Measurements from ENCODE around the gene PTPRB.
A peak's percentile ranks its signal among the peaks of the same experiment; 100 is the strongest.

The PTPRB gene

DNA sequence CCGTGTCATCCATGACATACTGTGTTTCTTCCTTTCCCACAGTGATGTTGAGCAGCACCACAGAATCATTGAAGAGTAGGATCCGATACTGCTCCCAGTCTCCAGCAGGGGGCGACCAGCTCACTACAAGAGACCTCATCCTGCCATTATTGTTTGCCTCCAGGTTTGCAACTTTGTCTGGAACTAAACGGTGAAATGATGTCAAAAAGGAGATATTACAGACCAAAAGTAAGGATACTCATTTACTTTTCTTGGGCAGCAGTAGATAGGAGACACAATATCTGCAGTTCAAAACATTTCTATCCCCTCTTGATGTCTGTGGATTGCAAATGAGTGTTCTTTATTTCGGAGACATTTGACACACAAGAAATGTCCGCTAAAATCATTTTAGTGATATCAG is 47.2 kb downstream of the PTPRB start:
- DNase-seq, result peak; percentile 73

DNA sequence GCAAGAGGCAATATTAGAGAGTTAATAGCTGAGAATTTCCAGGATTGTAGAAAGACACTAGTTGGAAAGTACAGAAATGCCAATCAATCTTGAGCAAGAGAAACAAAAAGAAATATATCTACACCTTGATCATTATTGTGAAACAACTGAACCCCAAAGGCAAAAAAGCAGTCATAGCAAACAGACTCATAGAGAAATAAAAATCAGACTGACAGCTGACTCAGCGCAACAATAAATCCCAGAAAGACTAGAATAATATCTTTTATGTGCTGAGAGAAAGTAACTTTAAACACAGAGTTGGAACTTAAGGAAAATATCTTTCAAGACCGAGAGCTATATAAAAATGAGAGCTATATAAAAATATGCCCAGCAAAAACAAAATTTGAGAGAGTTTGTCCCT is 52.9 kb downstream of the PTPRB start:
- DNase-seq, result no peak

DNA sequence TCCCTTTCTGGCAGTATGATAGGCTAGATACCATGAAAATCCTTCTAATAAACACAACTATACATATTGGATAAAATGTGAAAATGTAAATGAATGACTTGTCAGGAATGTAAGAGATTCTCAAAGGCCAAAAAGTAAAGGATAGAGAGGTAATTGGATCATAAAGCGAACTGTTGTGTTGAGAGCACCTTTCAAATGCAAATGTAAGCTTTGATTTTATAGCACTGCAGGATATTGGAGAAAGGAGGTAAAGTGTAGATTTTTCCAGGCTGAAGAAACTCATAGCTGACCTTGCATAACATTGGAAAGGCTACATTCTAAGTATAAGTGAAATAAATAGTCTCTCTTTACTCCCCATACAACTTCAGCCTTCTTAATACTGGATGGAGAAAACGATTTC is 54.0 kb downstream of the PTPRB start:
- no peak for DNase-seq

DNA sequence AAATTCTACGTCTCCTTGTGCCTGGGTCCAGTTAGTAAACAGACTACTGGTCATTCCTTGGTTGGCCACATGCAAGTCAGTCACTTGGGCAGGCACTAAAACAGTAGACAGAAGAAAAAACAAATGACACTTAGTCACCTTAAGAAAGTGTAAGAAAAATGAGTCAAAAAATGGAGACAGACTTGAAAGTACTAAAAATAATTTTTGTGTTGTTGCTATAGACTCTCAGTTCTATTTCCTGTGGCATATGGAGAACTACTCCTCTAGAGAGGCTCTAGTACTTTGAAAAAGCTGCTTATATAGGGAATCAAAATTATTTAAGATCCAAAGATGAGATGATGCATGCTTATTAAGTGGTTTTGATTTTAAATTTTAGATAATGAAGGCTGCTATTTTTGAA is 56.0 kb downstream of the PTPRB start:
- no peak for DNase-seq

DNA sequence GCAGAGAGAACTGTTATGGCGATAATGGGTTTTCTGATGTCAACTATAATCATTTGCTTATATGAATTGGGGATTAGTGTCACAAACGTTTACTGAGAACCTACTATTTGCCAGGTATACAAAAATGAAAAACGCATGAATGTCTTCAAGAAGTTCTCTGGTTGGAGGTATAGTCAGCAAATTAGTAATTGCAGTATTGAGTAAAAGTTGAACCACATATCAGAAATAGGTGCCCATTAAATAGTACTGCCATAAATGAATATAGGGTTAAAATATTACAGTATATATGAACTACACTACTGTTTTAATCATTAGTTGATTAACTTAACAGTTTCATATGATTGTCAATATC is 60.0 kb downstream of the PTPRB start:
- no peak for DNase-seq

DNA sequence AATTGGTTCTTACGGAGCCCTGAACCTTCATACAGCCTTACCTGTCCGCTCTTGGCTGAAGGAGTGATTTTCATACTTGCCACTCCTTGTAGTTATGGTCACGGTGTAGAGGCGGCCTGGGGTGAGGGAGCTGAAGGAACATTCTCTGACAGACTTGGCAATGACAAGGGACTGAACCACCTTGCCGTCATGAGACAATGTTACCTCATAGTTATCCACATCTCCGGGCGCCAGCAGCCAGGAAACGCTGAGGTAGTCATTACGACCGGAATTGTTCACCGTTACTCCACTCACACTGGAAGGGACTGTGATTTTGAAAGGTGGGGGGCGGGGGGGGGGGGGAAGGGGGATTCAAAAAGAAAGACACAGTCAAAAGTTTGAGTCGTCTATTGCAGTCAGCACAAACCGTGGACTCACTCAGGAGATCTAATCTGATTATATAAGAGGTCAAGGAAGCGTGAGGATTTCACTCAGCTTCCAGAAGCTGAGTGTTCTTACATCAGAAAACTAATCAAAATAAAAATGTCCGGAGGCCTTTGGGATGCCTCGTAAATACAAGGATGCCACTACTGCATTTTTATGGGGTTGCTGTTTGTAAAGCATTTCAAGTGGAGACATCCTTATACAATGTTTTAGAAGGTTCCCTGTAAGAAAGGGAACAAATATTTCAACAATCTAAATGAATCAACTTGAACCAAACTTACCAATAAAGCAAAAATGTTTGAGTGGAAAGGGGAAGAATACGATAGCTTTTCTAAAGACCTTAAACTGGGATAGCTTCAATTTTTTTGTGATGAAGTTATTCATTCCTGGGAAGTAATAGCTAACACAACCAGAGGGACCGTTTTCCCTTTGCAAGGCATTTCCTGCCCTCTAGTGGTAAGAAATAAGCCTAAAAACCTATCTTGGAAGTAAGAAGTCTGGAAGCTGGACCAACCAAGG is 60.6 kb downstream of the PTPRB start:
- no peak for DNase-seq

DNA sequence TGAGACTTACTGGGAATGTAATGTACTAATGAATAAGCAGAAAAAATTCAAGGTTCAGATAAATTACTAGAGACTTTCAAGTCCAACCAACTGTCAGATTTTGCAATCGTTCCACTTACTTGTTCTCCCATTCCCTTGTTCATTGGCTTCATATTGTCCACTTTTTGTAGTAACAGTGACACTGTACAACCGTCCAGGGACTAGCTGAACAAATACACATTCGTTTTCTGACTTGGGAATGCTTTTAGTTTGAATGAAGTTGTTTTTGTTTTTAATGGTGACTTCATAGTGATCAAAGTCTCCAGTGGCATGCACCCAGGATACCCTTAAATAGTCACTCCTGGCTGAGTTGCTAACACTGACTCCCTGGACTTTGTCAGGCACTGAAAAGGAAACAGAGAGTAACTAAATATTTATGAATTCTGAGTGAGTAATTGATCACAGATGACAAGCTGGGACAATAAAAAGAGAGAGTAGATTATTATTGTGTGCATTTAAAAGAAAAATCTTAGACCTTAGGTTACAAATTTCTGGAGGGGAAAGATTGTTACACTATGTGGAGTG is 65.4 kb downstream of the PTPRB start:
- no peak for DNase-seq

DNA sequence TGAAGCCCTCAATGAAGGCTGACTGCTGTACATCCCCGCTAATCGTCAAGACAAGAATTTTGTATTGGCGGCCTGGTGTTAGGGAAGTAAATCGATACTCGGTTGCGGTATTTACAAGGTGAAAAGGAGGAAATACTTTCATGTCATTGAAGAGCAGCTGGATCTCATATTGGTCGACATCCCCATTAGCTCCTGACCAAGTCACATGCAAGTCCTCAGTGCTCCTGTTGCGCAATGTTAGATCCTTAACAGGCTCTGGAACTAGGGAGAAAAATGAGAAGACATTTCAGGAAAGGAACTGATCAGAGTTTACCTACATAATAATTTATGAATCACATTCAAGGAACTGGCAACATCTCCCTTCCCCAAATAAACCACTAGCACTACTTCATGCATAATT is 66.2 kb downstream of the PTPRB start:
- DNase-seq, result no peak

DNA sequence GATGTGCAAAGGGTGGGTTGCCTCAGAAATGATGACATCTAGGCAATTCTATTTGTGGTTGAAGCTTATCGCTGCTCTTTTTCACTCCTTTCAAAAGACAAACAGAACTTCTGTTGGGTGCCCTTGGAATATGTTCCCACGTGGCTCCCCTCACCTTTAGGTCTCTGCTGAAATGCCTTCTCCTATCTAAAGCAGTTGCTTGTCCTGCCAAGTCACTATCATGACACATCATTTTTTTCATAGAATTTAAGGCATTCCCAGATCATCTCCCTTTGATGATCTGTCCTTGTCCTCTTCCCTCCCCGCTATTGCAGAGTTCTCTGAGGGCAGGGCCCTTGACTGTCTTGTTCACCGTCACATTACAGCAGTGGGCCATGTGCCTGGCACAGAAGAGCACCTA is 75.7 kb downstream of the PTPRB start:
- DNase-seq, result no peak

DNA sequence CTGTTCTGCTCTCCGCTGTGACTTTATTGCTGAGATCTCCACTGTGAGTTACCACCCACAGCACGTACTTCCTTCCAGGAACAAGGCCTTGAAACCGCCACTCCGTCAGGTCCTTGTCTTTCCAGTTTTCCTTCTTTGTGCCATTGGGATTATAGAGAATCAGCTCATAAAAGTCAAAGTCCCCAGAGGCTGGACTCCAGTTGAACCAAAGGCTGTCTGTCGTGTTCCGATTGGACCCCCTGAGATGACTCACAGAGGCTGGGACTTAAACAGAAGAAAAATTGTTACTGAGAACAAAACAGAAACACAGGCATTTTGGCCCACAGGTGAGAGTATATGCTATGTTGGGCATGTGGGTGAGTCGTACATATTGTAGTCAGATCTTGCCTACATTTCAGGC is 76.6 kb downstream of the PTPRB start:
- DNase-seq, result no peak

DNA sequence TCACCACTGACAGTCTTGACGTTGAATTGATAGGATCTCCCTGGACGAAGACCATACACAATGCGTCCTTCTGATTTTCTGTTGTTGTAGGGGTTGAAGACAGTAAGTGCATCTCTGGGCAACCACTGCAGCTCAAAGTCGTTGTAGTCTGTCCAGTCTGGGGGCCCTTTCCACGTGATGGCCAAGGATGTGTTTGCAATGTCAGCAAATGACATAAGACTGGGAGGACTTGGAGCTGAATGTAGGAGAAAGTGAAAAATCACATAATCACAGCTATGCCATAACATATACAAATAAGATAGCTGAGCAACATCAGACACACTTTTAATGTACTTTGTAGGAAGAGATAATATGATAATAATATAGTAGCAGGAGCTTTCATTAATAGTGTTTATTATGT is 77.8 kb downstream of the PTPRB start:
- DNase-seq, result no peak

DNA sequence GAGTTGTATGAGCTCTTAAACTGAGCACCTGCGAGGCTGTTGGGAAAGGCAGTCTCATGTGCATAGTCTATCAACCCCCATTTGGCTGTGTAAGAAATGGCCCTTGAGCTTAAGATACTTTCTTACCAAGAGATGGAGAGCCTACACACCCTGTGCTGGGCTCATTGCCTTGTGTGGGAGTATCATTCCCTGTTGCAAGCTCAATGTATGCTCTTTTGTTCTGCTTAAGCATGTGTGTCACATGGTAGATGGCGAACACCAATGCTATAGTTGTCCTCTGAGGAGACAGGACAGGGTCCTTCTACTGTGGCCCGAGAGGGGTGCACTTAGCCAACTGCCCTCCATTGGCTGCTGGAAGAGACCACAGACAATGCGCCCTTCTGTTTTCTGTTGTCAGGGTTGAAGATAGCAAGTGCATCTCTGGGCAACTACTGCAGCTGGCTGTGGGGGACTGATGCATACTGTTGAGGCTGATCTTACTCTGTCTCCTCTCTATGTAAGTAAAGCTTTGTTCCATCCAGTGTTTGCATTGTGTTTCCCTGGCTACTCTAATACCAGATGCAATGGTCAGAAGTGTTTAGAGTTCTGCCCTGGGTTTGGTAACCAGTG is 79.5 kb downstream of the PTPRB start:
- DNase-seq, result no peak

DNA sequence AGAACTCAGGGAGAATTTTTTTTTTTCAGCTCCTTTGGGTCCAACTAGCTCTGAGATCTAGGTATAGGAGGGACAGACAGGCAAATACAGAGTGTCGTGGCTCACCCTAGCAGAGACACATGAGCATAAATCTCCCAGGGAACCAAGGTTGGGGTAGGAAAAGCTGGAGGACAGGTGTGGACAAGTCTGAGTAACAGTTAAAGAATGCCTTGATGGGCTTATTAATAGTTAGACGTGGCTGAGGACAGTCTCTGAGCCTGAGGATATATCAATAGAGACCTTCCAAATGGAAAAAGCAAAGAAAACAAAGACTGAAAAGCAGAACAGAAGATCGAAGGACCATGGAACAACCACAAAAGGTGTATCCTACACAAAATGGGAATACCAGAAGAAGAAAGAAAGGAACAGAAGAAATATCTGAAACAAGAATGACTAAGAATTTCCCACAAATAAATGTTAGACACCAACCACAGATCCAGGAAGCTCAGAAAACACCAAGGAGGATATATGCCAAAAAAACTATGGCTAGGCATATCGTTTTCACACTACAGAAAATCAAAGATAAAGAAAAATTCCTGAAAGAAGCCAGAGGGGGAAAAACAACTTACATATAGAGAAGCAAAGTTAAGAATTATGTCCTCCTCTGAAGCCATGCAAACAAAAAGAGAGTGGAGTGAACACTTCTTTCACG is 80.9 kb downstream of the PTPRB start:
- DNase-seq, result no peak

DNA sequence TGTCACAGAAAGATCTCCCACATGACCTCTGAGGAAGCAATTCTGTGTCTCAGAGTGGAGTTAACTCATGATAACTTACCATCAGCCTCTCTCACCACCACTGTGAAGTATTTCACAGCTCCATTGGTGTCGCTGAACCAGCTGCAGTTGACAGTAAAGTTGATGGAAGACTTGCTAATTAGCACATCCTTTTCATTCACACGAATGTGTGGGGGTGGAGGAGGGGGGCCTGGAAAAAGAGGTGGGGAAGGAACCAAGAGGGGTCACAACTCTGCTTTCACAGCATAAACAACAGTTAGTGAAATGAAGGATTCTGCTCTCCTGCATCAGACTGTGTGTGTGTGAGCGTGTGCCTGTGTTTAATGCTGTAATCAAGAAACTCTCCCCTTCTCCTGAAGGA is 82.1 kb downstream of the PTPRB start:
- no peak for DNase-seq

DNA sequence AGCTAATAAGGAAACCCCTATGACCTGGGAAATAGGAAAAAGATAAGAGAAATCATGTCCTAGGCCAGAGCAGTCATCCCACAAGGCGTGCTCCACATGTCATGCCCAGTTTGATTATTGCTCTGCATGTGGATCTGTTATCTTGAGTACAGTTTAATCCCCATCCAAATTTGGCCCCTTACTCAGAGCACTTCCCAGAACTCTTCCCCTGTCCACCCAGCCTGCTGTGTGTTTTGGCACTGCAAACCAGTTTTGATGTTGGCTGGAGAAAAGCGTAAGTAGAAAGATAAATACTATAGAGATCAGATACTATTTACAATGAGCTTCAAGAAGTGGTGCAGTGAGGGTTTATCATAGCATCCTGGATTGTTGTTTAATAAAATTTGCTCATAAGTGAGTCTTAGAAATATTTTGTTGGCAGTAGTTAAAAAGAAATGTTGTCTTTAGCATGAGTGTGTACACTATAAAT is 83.8 kb downstream of the PTPRB start:
- no peak for DNase-seq

DNA sequence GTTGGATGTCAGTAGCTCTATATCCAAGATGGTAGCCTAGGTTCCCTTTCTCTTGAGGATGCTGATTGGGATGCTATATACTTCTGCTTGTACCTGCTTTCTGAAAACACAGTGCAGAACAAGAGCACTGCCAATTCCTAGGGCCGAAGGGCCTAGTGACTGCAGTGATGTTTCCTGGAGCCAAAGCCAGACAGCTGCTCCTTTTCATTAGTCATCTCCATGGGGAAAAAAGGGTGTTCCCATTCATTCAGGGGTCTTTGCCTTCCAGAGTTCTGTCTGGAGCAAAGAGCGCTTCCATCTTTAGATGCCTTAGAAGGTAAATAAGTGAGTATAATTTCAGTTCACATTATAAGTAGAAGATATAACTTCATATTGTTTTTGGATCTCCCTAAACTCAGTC is 85.5 kb downstream of the PTPRB start:
- no peak for DNase-seq

DNA sequence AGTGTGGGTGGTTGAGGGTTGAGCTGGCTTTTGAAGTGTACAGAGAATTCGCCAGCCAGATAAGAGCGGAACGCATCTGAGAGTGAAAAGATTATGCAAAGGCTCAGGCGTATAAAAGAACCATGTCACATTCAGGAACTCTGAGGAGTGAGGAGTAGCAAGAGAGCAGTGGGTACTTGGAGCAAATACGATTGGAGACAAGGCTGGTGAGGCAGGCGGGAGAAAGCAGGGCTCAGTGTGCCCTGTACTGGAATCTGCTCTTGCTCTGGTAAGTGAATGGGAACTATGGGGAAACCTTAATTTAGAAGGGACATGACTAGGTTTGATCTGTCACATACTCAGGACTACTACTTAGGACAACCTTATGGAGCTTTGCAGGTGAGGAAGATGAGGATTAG is 87.0 kb downstream of the PTPRB start:
- no peak for DNase-seq

DNA sequence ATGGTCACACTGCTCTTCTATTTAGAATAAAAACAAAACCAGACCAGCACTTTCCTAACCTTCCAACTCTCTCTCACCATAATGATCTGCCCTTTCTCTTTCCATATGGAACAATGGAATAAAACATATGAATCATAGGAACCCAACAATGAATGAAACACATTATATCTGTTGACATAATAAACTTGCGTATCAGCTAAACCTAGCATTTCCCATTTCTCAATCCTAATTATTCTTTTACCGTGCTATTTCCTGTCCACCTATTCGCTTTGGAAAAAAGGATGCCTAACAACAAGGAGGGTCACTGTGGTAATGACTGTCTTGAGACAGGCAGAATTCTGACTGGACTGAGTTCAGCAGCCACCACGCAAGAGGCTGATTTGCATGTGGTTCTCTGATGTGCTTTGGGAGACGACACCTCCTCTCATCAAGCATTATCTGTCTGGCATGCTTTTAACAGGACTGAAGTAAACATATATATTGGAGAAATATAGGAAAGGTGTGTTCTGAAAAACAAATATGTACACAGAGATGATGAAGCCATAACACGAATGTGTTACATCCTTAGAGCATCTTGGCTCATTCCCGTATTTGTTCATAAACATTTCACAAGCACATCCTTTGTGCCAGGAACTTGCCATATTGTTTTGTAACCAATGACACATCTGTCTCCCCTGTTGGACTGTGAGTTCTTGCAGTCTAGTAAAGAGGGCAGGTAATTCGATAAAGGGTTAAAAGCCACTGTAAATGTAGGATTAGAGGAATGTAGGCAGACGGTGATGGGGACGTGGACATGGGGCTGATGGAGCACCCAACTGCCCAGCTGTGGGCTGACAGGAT is 87.7 kb downstream of the PTPRB start:
- DNase-seq, result no peak

DNA sequence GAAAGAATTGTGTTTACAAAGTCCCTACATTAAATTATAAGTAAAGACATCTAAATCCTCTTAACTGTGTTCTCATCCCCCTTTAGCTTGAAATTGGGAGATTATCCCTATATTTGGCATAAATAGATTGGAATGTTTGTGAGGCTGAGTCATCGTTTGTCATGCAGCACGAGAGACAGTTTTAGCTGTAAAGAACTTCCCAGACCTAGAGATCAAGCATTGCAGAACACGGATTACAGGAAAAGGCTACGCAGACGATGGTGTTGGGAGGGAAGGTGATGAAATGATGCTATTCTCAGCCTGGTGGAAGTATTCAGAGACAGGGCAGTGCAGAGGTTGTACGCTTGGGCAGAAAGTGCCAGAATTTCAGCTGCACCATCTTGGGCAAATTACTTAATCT is 93.8 kb downstream of the PTPRB start:
- DNase-seq, result no peak

DNA sequence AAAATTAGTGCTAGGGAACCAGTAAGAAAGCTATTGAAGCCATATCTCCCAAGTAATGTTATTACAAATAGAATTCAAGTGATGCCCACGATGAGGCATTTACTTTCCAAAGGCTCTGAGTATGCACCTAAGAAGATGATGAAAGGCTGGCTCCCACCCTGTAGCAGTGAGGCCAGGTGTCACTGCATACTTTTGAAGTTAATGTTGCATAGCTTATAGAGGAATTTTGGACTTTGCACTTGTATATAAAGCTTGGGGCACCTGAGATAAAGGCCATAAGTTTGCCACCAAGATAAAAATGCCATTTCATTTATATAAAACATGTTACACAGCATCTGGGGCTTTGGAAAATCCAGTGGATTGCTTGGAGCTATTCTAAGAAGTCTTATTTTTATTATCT is 96.2 kb downstream of the PTPRB start:
- DNase-seq, result no peak

DNA sequence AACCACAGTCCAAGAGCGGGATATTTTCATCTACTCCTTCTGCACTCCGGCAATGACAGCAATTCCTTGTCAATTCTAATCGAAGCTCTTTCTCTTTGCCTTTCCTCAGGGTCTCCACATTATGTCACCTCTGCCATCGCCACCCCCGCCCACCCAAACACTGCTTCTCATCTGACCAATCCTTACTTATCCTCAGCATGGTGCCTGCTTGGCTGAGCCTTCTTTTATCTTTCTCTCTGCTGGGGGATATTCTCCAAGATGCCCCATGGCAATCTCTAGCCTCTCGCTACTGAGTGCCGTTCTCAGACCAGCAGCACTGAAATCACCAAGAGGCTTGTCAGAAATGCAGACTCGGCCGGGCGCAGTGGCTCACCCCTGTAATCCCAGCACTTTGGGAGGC is 100.6 kb downstream of the PTPRB start:
- DNase-seq, result no peak

DNA sequence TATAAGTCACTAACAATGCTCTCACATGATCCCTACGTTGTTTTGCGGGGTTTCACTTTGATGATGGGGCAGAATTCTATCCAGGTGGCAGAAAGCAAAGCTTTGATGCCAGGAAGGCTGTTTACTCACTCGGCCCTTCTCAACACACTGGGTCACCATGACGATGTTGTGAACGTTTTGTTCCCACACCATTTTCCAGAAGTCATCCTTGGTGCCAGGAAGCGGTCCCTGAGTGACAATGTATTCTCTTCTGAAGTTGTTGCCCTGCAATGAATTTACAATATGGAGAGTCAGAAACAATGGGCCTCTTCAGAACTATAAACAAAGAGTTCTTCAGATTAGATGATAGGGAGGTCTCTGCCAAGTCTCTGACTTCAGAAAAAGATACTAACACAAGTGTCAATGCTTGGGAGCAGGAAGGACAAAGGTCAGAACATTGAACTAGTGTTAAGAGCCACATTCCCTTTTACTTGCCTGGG is 101.3 kb downstream of the PTPRB start:
- DNase-seq, result no peak

DNA sequence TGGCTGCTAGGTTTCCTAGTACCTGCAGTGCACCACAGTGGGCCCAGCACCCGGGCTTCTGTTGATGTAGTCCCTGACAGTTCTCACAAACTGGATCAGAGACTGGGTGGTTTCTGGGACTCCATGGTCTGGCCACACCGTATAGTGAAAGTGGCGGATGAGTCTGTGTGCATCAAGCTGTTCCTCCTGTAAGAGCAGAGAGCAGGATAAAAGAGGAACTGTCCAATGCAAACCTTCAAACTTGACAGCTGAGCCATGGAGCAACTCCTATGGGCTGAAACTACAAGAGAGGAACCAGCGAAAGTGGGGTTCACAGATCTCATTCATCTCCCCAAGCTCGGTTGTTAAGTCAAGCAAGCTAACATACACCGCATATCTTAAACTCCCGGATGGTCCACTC is 102.8 kb downstream of the PTPRB start:
- DNase-seq, result no peak

Measured in stimulated activated CD4-positive, alpha-beta T cell treated with anti-CD3 and anti-CD28 coated beads, Interleukin-15, amount 100 ng/mL, for 24 hours (primary cell).